OCI-LY3 (cell line): ENCODE data around the gene GALNT10.
A peak's percentile ranks its signal among the peaks of the same experiment; 100 is the strongest.

Source experiments
- H2AFZ ChIP-seq: fragments of 200-600, 300-600 bp; shearing (Covaris generic); 2 replicates; pipeline ENCODE4 v1.6.0; 2014; ENCODE audit warnings: antibody characterized with exemption, low read depth, low read length
- H3K27ac ChIP-seq: fragments of 200-600, 300-600 bp; sonication (generic); 2 replicates; pipeline ENCODE4 v1.5.1; 2014; ENCODE audit warnings: mild to moderate bottlenecking, low read length, moderate library complexity, mixed read lengths
- H3K27me3 ChIP-seq: fragments of 200-600, 300-600 bp; sonication (generic); 2 replicates; pipeline ENCODE4 v1.6.1; 2014; ENCODE audit warnings: low read depth, low read length, mixed read lengths
- H3K36me3 ChIP-seq: fragments of 200-600, 300-600 bp; sonication (generic); replicated peaks from 2 replicates; pipeline ENCODE3; 2014; ENCODE audit warnings: low read depth, low read length, mixed read lengths
- H3K4me1 ChIP-seq: fragments of 300-600, 200-600 bp; sonication (generic); 2 replicates; pipeline ENCODE4 v1.6.1; 2014; ENCODE audit warnings: low read length, mixed read lengths
- H3K4me2 ChIP-seq: fragments of 200-600, 300-600 bp; sonication (generic); 2 replicates; pipeline ENCODE4 v1.6.1; 2014; ENCODE audit warnings: low read length, mixed read lengths
- H3K4me3 ChIP-seq: fragments of 300-600, 200-600 bp; sonication (generic); 2 replicates; pipeline ENCODE4 v1.5.1; 2014; ENCODE audit warnings: antibody characterized with exemption, mild to moderate bottlenecking, low read length, moderate library complexity
- H3K79me2 ChIP-seq: fragments of 300-600, 200-600 bp; shearing (Covaris generic); 2 replicates; pipeline ENCODE4 v1.6.1; 2014; ENCODE audit warnings: mild to moderate bottlenecking, low read length, mixed read lengths
- H3K9ac ChIP-seq: fragments of 300-600, 200-600 bp; shearing (Covaris generic); 2 replicates; pipeline ENCODE4 v1.6.0; 2014; ENCODE audit warnings: mild to moderate bottlenecking, low read length, moderate library complexity
- H3K9me3 ChIP-seq: fragments of 200-600, 300-600 bp; shearing (Covaris generic); 2 replicates; pipeline ENCODE4 v1.6.1; 2014; ENCODE audit warnings: low read length, mixed read lengths; ENCODE audit not compliant: insufficient read depth
- H4K20me1 ChIP-seq: fragments of 200-600, 300-600 bp; sonication (generic); 2 replicates; pipeline ENCODE4 v1.6.1; 2016; ENCODE audit warnings: low read length, mixed read lengths; ENCODE audit not compliant: insufficient read depth
- CTCF ChIP-seq: fragments of 200-600, 300-600 bp; sonication (generic); IDR thresholded peaks from 2 replicates; pipeline ENCODE4 v1.5.1; 2014; ENCODE audit warnings: antibody characterized with exemption, low read length, low read depth
- EZH2phosphoT487 ChIP-seq: fragments of 200-600 bp; shearing (Covaris generic); IDR thresholded peaks from 2 replicates; pipeline ENCODE4 v1.6.1; 2018; ENCODE audit warnings: antibody characterized with exemption, mixed run types, low read depth

The GALNT10 gene

GRCh38 chr5:154333016-154333415 is 142.5 kb downstream of the GALNT10 start:
- H3K9me3 ChIP-seq: no peaks in the 10 kb centered on the region
- H3K79me2 ChIP-seq: no peaks in the 10 kb centered on the region
- H3K9ac ChIP-seq: no peak overlapping the region
- no peaks in the 10 kb centered on the region for H3K27me3 ChIP-seq
- no peak overlapping the region for H2AFZ ChIP-seq
- H3K4me3 ChIP-seq: no peak overlapping the region
- no peak overlapping the region for H3K4me2 ChIP-seq
- no peaks in the 10 kb centered on the region for H4K20me1 ChIP-seq
- H3K36me3 ChIP-seq: no peaks in the 10 kb centered on the region
- H3K27ac ChIP-seq: no peak overlapping the region
- TF ChIP-seq EZH2phosphoT487 (no peak), CTCF (peak; percentile 23; the same call in 1 of the 2 replicates)
- no peaks in the 10 kb centered on the region for H3K4me1 ChIP-seq

GRCh38 chr5:154334406-154335064 is 144.0 kb downstream of the GALNT10 start:
- Histone ChIP-seq H3K27me3 (no peaks in the 10 kb centered on the region), H3K27ac (no peak overlapping the region), H4K20me1 (no peaks in the 10 kb centered on the region), H3K4me1 (no peaks in the 10 kb centered on the region), H3K4me2 (no peak overlapping the region), H3K36me3 (no peaks in the 10 kb centered on the region), H3K79me2 (no peaks in the 10 kb centered on the region), H3K9ac (no peak overlapping the region), H3K9me3 (no peaks in the 10 kb centered on the region), H2AFZ (no peak overlapping the region), H3K4me3 (no peak overlapping the region)
- TF ChIP-seq EZH2phosphoT487 (no peak), CTCF (no peak)

GRCh38 chr5:154335065-154335448 is 144.5 kb downstream of the GALNT10 start:
- Histone ChIP-seq H3K79me2 (no peaks in the 10 kb centered on the region), H3K4me2 (no peak overlapping the region), H3K9me3 (no peaks in the 10 kb centered on the region), H4K20me1 (no peaks in the 10 kb centered on the region), H3K4me1 (no peaks in the 10 kb centered on the region), H3K4me3 (no peak overlapping the region), H3K9ac (no peak overlapping the region), H3K27ac (no peak overlapping the region), H2AFZ (no peak overlapping the region), H3K27me3 (no peaks in the 10 kb centered on the region), H3K36me3 (no peaks in the 10 kb centered on the region)
- no peak for TF ChIP-seq EZH2phosphoT487
- no peak for TF ChIP-seq CTCF

- Histone ChIP-seq H2AFZ (no peak overlapping the region), H3K4me2 (no peak overlapping the region), H3K4me3 (no peak overlapping the region), H4K20me1 (no peaks in the 10 kb centered on the region), H3K36me3 (no peaks in the 10 kb centered on the region), H3K4me1 (peaks cover 22% of the 10 kb centered on the region), H3K27me3 (no peaks in the 10 kb centered on the region), H3K9me3 (no peaks in the 10 kb centered on the region), H3K79me2 (no peaks in the 10 kb centered on the region), H3K9ac (no peak overlapping the region), H3K27ac (no peak overlapping the region)
- TF ChIP-seq EZH2phosphoT487 (no peak), CTCF (no peak)
Observed at GRCh38 chr5:154341620-154342019, 151.1 kb downstream of the GALNT10 start.
